Measurements from ENCODE around the gene FAM120B.

FAM120B gene

GRCh38 chr6:170358496-170358895 is 51.9 kb downstream of the FAM120B start:
- H3K4me3 ChIP-seq (ENCODE audit: control insufficient read depth, low read depth, low read length): no peak overlapping the region
- no peak for DNase-seq (ENCODE audit: low read depth)
- TF ChIP-seq, protein P1, sequence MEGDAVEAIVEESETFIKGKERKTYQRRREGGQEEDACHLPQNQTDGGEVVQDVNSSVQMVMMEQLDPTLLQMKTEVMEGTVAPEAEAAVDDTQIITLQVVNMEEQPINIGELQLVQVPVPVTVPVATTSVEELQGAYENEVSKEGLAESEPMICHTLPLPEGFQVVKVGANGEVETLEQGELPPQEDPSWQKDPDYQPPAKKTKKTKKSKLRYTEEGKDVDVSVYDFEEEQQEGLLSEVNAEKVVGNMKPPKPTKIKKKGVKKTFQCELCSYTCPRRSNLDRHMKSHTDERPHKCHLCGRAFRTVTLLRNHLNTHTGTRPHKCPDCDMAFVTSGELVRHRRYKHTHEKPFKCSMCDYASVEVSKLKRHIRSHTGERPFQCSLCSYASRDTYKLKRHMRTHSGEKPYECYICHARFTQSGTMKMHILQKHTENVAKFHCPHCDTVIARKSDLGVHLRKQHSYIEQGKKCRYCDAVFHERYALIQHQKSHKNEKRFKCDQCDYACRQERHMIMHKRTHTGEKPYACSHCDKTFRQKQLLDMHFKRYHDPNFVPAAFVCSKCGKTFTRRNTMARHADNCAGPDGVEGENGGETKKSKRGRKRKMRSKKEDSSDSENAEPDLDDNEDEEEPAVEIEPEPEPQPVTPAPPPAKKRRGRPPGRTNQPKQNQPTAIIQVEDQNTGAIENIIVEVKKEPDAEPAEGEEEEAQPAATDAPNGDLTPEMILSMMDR (IDR thresholded peaks at IDR 0.05; ENCODE audit: control insufficient read depth, insufficient read depth, low read depth, low read length, missing control alignments): no peak

DNA sequence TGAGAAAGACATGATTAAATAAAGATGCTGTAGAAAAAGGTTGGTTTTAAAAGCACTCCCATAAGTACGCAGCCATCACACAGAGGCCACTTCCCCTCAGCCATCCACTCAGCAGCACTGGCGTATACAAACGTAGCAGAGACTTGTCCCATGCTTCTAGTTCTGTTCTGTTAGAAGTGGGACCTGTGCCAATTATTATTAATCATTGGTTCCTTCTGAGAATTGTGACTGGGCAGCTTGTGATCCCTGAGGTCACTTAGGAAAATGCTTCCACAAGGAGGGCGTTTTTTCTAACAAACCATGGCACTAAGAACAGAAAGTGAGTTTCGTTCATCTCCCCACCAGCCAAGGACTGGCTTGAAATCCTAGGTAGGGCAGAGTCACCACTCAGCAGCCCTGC is 53.9 kb downstream of the FAM120B start:
- DNase-seq (ENCODE audit: low read depth): no peak
- TF ChIP-seq, protein P1 (IDR thresholded peaks at IDR 0.05; ENCODE audit: control insufficient read depth, insufficient read depth, low read depth, low read length, missing control alignments): no peak
- H3K4me3 ChIP-seq (ENCODE audit: control insufficient read depth, low read depth, low read length): no peak overlapping the region

DNA sequence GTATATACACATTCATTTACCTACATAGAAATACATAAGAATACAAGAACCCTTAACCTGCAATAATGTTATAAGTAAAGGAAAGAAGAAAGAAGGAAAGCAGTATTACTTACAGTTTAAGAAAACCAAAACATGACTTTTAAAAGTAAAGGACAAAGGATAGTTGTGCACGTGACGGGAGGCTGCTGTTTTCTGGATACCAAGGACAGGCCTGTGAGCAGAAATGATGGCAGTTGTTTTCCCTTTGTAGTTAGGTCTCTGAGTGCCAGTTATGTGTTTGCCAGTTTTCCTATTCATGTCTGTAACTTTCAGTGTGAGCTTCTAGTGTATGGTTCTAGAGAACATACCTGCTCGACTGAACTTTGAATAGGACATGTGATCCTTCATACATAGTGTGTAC is 54.8 kb downstream of the FAM120B start:
- no peak overlapping the region for H3K4me3 ChIP-seq (ENCODE audit: control insufficient read depth, low read depth, low read length)
- TF ChIP-seq, protein P1 (IDR thresholded peaks at IDR 0.05; ENCODE audit: control insufficient read depth, insufficient read depth, low read depth, low read length, missing control alignments): no peak
- DNase-seq (ENCODE audit: low read depth): no peak

- TF ChIP-seq, protein P1 (IDR thresholded peaks at IDR 0.05; ENCODE audit: control insufficient read depth, insufficient read depth, low read depth, low read length, missing control alignments): no peak
- no peak for DNase-seq (ENCODE audit: low read depth)
- H3K4me3 ChIP-seq (ENCODE audit: control insufficient read depth, low read depth, low read length): no peak overlapping the region
These were observed 55.6 kb downstream of the FAM120B start for GRCh38 chr6:170362121-170362520.

GRCh38 chr6:170363255-170363654 is 56.7 kb downstream of the FAM120B start:
- no peak overlapping the region for H3K4me3 ChIP-seq (ENCODE audit: control insufficient read depth, low read depth, low read length)
- TF ChIP-seq, protein P1 (IDR thresholded peaks at IDR 0.05; ENCODE audit: control insufficient read depth, insufficient read depth, low read depth, low read length, missing control alignments): no peak
- no peak for DNase-seq (ENCODE audit: low read depth)

- DNase-seq (ENCODE audit: low read depth): no peak
- TF ChIP-seq, protein P1 (IDR thresholded peaks at IDR 0.05; ENCODE audit: control insufficient read depth, insufficient read depth, low read depth, low read length, missing control alignments): no peak
- no peak overlapping the region for H3K4me3 ChIP-seq (ENCODE audit: control insufficient read depth, low read depth, low read length)
These were observed 58.6 kb downstream of the FAM120B start for GRCh38 chr6:170365121-170365520.

DNA sequence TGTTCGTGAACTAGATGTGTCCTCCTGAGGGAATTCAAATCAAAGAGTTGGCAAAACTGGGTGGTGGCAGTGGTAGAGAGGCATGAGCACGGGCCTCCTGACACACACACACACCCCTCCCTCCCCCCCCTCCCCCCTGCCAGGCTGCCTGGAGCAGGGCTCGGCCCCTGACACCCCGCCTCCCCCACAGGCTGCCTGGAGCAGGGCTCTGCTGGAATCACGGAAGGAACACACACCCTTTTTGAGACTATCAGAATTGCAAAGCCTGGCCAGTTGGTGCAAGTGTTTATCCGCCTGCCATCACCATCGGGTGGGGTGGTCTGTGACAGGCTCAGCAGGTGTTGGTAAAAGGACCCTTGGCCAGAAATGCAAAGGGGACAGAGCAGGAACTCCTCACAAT is 59.0 kb downstream of the FAM120B start:
- DNase-seq (ENCODE audit: low read depth): no peak
- no peak overlapping the region for H3K4me3 ChIP-seq (ENCODE audit: control insufficient read depth, low read depth, low read length)
- TF ChIP-seq, protein P1 (IDR thresholded peaks at IDR 0.05; ENCODE audit: control insufficient read depth, insufficient read depth, low read depth, low read length, missing control alignments): no peak
